TTC549 (cell line): ENCODE results near the gene TBX2.
"Not testable (repeated sequence)": the region's sequence is repeated elsewhere in the genome, so short reads cannot be mapped to it uniquely, and the experiment has no call there.

Source experiments
- FAIRE-seq: peaks from 2 replicates; lab custom pipeline; 2012; peaks lifted over from hg19 to GRCh38; lab: Jason Lieb, UNC

TBX2 gene

DNA sequence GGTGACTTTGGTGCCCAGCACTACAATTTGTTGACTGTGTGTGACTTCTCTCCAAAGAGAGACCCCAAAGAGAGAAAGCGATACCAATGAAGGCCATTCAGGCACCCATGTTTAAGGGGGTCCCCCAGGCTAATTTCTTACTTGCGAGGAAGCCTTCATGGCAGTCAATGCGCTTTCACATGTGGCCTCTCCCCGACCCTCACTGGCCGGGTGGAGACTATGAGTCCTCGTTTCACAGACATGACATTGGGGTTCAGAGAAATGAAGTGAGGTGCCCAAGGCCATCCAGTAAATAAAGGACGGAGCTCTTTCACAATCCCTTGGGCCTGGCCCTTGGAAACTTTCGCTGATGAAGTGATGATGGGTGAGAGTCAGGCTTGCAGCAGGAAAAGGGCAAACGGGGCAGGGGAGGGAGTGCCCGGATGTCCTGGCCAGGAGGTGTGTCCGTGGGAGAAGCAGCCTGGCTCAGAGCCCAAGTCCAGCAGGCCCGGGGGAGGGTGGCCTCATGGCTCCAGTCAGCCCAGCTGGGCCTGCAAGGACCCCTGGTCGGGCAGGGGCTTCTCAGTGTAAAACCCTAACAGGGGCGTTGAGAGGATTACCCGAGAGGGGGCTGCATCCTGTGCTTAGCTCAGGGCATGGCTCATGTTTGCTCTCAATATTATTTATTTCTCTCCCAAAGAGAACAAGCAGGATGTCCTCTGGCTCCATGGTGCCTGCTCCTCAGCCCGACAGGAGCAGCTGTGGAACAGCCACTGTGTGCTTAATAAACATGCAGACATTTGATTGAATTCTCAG, 14.7 kb downstream of the TBX2 start:
- no peak for FAIRE-seq

DNA sequence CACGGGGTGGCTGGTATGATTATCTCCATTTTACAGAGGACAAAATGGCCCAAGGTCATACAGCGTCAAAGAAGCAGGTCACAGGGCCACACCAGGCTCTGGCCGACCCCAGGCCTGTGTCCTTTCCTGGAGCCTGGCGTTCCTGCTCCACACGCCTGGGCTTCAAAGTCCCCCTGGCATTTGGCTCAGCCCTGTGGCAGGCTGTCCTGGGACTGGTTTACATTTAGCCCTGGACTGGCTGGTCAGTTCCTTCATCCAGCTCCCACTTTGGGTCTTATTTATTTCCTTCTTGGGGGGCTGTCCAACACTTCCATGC, 15.3 kb downstream of the TBX2 start:
- FAIRE-seq, result no peak

GRCh38 chr17:61415374-61416210, 15.9 kb downstream of the TBX2 start:
- FAIRE-seq, result no peak

DNA sequence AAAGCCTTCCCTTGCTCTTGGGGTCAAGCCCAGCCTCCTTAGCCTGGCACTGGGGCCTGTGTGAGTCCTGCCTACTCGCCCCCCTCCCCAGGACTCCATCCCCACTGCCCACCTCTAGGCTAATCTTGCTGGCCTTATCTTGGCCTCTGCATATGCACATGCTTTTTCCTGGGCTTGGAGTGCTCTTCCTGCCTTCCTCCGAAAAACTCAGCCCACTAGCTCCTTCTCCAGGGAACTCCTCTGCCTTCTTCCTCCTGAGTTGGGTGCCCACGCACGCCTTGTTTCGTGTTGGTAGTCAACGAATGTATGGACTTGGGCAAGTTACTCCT, 16.5 kb downstream of the TBX2 start:
- FAIRE-seq, result no peak

DNA sequence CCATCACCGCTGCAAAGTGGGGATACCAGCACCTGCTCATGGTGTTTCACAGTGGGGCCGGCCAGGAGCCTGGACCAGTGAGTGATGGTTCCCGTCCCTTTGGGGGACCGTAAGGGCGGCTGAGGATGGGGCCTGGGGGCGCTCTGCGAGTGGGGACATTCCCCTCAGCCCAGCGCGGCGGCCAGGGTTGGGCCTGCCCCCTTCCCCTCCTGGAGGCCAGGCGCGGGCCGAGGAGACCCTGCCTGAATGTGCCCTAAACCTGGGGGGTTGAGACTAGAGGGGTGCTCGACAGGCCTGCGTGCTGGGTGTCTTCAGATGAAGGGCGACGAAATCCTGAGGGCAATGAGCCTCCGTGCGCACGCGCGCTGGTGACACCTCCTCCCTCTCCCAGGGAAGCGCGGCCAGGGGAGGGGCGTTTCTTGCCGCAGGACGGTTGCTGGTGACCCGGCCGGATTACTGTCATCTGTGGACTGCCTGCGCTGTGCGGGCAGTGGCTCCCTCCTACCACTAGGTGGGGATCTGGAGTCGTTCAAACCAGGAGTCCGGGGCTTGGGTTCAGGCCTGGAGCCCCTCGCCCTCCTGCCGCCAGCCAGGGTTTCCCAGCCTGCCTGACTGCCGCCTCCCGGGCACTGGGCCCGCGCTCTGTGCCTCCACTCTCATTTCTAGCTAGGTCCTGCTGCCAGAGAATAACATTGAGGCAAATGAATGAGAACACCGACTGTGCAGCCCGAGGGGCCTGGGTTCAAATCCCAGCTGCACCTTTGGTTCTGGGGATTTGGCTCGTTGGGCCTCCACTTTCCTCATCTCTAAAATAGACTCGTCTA, 17.1 kb downstream of the TBX2 start:
- no peak for FAIRE-seq

DNA sequence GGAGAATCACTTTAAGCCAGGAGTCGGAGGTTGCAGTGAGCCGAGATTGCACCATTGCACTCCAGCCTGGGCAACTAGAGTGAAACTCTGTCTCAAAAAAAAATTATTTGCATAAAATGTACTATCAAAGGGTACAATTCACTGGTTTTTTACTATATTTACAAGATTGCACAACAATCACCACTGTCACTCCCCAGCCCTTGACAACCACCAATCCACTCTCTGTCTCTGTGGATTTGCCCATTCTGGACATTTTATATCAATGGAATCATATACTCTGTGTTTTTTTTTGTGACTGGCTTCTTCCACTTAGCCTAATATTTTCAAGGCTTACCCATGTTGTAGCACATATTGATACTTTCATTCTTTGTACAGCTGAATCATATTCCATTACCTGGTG, 18.8 kb downstream of the TBX2 start:
- FAIRE-seq, result no peak

DNA sequence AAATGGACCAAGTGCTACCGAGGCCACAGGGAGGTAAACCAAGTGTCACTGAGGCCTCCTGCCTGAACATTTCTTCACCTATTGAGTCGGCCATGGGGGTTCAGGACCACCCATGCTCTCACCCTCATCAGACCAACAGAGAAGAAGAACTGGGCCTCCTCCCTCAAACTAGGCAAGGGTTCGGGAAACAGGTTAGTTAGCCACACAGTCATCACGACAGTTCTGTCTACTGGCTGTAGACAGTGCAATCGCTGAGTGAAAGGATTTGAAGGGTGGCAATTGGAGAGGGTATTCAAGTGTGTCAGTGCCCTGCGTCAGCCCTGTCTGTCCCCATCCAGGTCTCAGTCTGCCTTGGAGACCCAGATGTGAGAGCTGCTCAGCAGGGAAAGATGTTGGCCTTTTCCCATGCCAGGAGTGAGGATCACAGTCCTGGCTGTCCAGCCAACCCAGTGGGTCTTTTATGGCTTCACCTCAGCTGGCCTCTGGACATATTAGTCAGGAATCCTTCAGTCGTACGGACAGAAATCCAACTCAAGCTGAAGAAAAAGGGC, 19.9 kb downstream of the TBX2 start:
- FAIRE-seq, result no peak

- FAIRE-seq, result no peak
These were observed 20.4 kb downstream of the TBX2 start for GRCh38 chr17:61420052-61420451.

- no peak for FAIRE-seq
These were observed 21.2 kb downstream of the TBX2 start for GRCh38 chr17:61420745-61421398.

GRCh38 chr17:61421460-61421859, 21.8 kb downstream of the TBX2 start:
- no peak for FAIRE-seq

DNA sequence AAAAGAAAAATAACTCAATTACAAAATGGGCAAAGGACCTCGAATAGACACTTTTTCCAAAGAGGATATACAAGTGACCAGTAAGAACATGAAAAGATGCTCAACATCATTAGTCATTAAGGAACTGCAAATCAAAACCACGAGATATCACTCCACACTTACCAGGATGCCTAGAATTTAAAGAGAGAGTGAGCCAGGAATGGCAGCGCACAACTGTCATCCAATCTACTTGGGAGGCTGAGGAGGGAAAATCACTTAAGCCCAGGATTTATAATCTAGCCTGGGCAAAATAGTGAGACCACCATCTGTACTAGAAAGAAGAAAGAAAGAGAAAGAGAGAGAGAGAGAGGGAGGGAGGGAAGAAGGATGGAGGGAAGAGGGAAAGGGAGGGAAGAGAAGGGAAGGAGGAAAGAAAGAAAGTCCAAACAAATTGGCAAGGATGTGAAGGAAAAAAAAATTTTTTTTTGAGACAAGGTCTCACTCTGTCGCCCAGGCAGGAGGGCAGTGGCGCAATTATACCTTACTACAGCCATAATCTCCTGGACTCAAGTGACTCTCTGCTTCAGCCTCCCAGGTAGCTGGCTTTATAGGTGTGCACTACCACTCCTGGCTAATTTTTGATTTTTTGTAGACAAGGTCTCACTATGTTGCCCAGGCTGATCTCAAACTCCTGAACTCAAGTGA, 22.6 kb downstream of the TBX2 start:
- no peak for FAIRE-seq

GRCh38 chr17:61422869-61423268, 23.2 kb downstream of the TBX2 start:
- FAIRE-seq, result no peak

DNA sequence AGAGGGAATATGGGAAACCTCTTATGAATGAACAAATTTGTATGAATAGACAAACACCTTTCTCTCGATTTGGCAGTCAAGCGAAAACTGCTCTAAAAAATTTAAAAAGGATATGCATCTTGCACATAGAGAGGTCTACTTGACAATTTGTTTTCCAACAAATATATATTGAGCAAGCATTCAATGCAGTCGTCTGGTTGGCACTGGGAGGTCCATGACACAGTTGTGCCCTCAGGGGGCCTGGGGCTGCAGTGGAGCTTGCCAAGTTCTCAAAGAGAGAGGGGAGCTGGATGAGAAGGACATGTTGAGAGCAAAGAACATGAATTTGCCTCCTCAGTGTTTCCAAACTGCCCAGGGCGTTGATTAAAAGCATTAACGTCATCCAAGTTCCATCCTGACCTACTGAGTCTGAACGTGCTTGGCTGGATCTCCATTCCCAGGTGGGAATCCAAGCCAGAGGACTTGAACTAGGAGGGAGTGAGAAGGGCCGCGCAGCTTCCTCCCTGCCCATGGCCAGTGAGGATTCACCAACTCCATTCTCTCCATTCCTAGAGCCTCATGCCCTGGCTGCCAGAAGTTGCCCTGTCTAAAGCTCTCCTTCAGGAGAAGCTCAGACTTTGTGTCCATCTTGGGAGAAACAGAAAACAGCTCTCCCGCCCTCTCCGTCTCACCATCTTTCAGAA, 24.5 kb downstream of the TBX2 start:
- no peak for FAIRE-seq

GRCh38 chr17:61425682-61426481, 26.2 kb downstream of the TBX2 start:
- FAIRE-seq, result no peak

GRCh38 chr17:61426482-61427304, 27.1 kb downstream of the TBX2 start:
- FAIRE-seq, result no peak

GRCh38 chr17:61427567-61427966, 27.9 kb downstream of the TBX2 start:
- FAIRE-seq, result no peak

GRCh38 chr17:61429274-61429673, 29.6 kb downstream of the TBX2 start:
- no peak for FAIRE-seq

DNA sequence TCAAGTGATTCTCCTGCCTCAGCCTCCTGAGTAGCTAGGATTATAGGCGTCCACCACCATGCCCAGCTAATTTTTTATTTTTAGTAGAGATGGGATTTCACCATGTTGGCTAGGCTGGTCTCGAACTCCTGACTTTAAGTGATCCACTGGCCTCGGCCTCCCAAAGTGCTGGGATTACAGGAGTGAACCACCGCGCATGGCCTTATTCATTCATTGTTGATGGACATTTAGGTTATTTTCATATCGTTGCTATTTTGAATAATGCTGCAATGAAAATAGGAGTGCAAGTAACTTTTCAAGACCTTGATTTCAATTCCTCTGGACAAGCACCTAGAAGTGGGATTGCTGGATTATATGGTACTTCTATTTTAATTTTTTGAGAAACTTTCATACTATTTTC, 30.2 kb downstream of the TBX2 start:
- not testable (repeated sequence) for FAIRE-seq

GRCh38 chr17:61431594-61432311, 32.1 kb downstream of the TBX2 start:
- no peak for FAIRE-seq
